Coronary artery (tissue), 2 donors: ENCODE results near the gene GJC1.

Experiments used
- DNase-seq: peaks from one replicate; pipeline ENCODE4 v3.0.0-alpha.2; 2017; ENCODE audit warnings: low spot score
- H3K27ac ChIP-seq, 2 donors: fragments of 200-600 bp; sonication (generic); one replicate each; pipeline ENCODE4 v1.5.1; 2016 to 2019
- H3K4me3 ChIP-seq: fragments of 200-600 bp; sonication (generic); 2 replicates; pipeline ENCODE4 v1.5.1; 2016; ENCODE audit warnings: mild to moderate bottlenecking, moderate library complexity
- CTCF ChIP-seq: fragments of 200-600 bp; sonication (generic); IDR thresholded peaks from one replicate; pipeline ENCODE4 v1.5.1; 2019; ENCODE audit warnings: antibody characterized with exemption

The GJC1 gene

DNA sequence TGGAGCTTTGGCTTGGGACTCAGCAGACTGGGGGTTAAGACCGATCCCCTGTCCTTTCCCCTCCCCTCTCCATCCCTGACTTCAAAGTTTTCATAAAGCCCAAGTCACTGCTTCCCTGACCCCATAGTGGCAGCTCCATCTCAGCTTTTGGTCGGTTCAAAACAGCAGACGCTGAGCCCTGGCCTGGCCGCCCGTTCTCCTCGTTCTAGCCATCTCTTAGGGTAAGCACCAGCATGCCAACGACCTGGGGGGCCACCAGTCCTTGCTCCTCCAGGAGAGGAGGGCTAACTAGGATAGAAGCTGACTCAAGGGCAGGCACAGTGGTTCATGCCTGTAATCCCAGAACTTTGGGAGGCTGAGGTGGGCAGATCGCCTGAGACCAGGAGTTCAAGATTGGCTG is 16.1 kb upstream of the GJC1 start:
- TF ChIP-seq CTCF = no peak
- H3K4me3 ChIP-seq = no peak overlapping the region
- no peak overlapping the region for H3K27ac ChIP-seq
- no peak for DNase-seq

- Histone ChIP-seq H3K4me3 (no peak overlapping the region), H3K27ac (peak overlapping the region; percentile 41 to 64)
- DNase-seq = no peak
- TF ChIP-seq CTCF = no peak
Measured at GRCh38 chr17:44844390-44844830, 14.3 kb upstream of the GJC1 start.

DNA sequence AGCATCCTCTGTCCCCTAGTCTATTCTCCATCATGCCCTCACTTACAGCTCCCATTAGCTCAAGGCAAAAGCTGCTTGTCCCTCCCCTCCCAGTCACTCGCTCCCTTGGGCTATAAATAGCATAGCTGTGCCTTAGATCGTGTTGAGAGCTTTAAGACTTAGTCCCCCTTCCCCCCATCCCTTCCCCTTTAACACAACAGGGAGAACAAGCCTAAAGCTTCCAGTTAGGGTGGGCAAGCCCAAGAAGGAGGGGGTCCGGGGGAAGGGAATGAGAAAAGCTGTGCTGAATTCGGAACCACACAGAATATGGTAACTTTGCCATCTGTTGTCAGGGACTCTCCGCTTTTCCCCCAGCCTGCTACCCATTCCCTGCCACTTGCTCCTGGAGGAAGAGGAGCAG is 12.7 kb upstream of the GJC1 start:
- Histone ChIP-seq H3K4me3 (peak overlapping the region; percentile 3), H3K27ac (peak overlapping the region; percentile 73 to 81)
- no peak for DNase-seq
- TF ChIP-seq CTCF = no peak

GRCh38 chr17:44840936-44841335 is 10.8 kb upstream of the GJC1 start:
- DNase-seq = no peak
- H3K27ac ChIP-seq = no peak overlapping the region
- TF ChIP-seq CTCF = no peak
- no peak overlapping the region for H3K4me3 ChIP-seq

GRCh38 chr17:44840274-44840673 is 10.2 kb upstream of the GJC1 start:
- no peak for TF ChIP-seq CTCF
- DNase-seq = no peak
- Histone ChIP-seq H3K27ac (no peak overlapping the region), H3K4me3 (no peak overlapping the region)

GRCh38 chr17:44837196-44837595 is 7.1 kb upstream of the GJC1 start:
- no peak for DNase-seq
- Histone ChIP-seq H3K4me3 (no peak overlapping the region), H3K27ac (no peak overlapping the region)
- no peak for TF ChIP-seq CTCF

DNA sequence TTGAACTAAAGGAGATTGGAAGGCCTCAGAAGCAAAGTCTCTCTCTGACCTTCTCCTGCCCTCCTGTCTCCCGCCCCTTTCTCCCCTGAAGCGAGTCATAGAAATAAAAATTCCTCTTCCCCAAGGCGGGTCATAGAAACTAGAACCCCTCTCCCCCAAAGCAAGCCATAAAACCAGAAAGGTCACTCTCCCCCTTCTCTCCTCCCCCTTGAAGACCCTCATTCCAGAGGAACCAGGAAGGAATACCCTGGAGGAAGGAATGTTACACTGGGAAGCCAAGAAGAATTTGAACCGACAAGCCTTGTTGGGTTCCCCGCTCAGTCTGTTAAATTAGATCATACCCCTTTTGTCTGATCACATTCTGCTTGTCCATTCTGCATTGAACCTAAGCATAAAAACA is 2.7 kb upstream of the GJC1 start:
- DNase-seq = no peak
- Histone ChIP-seq H3K4me3 (no peak overlapping the region), H3K27ac (no peak overlapping the region)
- TF ChIP-seq CTCF = no peak
